GM21825 (cell line): ENCODE measurements around the gene RDH5.

Experiments used
- ATAC-seq: cut with Tn5 transposase; IDR thresholded peaks from one replicate; pipeline ENCODE4 v1.9.1; 2021; ENCODE audit warnings: mild to moderate bottlenecking, moderate library complexity; ENCODE audit not compliant: unreplicated experiment

Gene RDH5

GRCh38 chr12:55720071-55720564 is at the start of gene RDH5:
RDH5 (plus strand) TSS chr12:55720393; CDS start chr12:55721185, 792 bp downstream.
- ATAC-seq, result no peak

- no peak for ATAC-seq
These were observed 48.4 kb upstream of the RDH5 start for GRCh38 chr12:55671746-55672145.

- ATAC-seq, result peak; percentile 99
These were observed 46.6 kb upstream of the RDH5 start for GRCh38 chr12:55673638-55674037.

GRCh38 chr12:55675666-55676065 is 44.5 kb upstream of the RDH5 start:
- ATAC-seq, result no peak

GRCh38 chr12:55676707-55677106 is 43.5 kb upstream of the RDH5 start:
- no peak for ATAC-seq

- no peak for ATAC-seq
These were observed 40.5 kb upstream of the RDH5 start for GRCh38 chr12:55679691-55680090.

- ATAC-seq, result no peak
These were observed 38.8 kb upstream of the RDH5 start for GRCh38 chr12:55681142-55682077.

GRCh38 chr12:55682087-55682796 is 38.0 kb upstream of the RDH5 start:
- no peak for ATAC-seq

GRCh38 chr12:55683676-55684075 is 36.5 kb upstream of the RDH5 start:
- no peak for ATAC-seq

GRCh38 chr12:55684761-55685370 is 35.3 kb upstream of the RDH5 start:
- no peak for ATAC-seq

GRCh38 chr12:55685671-55686070 is 34.5 kb upstream of the RDH5 start:
- ATAC-seq, result no peak

- ATAC-seq, result no peak
These were observed 33.7 kb upstream of the RDH5 start for GRCh38 chr12:55686366-55687010.

- no peak for ATAC-seq
These were observed 32.4 kb upstream of the RDH5 start for GRCh38 chr12:55687746-55688145.

GRCh38 chr12:55688716-55689655 is 31.2 kb upstream of the RDH5 start:
- ATAC-seq, result no peak

- ATAC-seq, result no peak
These were observed 27.4 kb upstream of the RDH5 start for GRCh38 chr12:55692631-55693322.

GRCh38 chr12:55693323-55694187 is 26.6 kb upstream of the RDH5 start:
- no peak for ATAC-seq

GRCh38 chr12:55694188-55694515 is 26.0 kb upstream of the RDH5 start:
- no peak for ATAC-seq

- no peak for ATAC-seq
These were observed 25.5 kb upstream of the RDH5 start for GRCh38 chr12:55694651-55695050.
